AG09309 (cell line): ENCODE measurements around the gene ARID1A.

Experiments
- DNase-seq: peaks from one replicate; pipeline ENCODE4 v3.0.0-alpha.2; 2010; ENCODE audit warnings: low read depth
- H3K4me3 ChIP-seq: 2 replicates; pipeline ENCODE4 v1.5.1; 2011; ENCODE audit warnings: mild to moderate bottlenecking, low read depth, low read length, moderate library complexity; ENCODE audit not compliant: control insufficient read depth
- CTCF ChIP-seq: IDR thresholded peaks from 2 replicates; pipeline ENCODE4 v1.5.1; 2011; ENCODE audit warnings: mild to moderate bottlenecking, low read depth, low read length, inconsistent platforms; ENCODE audit not compliant: insufficient read depth, control insufficient read depth; ENCODE audit errors: missing control alignments

Gene ARID1A

DNA sequence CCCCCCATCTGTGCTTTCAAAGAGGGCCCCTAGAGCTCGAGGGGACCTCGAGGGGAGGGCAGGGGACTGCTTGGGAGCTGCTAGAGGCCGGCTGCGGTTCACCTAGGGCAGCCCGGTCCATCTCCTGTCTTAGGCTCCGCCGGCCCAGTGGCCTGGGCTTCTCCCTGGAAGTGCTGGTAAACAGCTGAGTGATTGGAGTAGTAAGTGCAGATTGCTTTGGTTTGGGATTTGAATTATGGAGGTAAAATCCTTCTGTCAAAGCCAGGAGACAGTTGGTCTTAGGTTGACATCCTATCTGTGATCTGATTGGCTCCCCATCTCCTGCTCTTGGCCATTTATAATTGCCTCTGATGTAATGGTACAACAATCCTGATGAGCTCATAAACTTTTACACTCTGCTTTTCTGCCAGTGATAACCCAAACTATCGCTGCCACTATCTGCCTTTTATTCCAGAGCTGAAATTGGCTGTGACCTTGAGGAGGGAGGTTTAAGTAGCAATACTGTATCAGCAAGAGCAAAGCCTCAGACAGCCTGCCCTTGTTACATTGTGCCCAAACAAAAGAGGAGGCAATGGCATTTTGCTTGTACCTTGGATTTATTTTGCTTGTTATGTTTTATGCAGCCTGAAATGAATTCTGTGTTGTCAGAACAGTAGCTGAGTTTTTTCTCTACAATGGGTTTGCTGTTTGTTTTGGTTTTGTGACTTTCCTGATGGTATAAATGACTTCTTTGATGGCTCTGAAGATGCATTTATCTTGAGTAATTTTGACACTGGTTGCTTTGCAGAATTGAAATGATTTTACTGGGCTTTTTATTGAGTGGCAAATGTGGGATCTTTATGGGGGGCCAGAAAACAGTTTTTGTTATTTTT is 2.4 kb downstream of the ARID1A start:
- peak overlapping the region; percentile 79 for H3K4me3 ChIP-seq
- DNase-seq, result peak; percentile 93
- no peak for TF ChIP-seq CTCF

- no peak for DNase-seq
- TF ChIP-seq CTCF, result no peak
- no peak overlapping the region for H3K4me3 ChIP-seq
Observed at GRCh38 chr1:26700711-26701110, 4.9 kb downstream of the ARID1A start.

- no peak for TF ChIP-seq CTCF
- H3K4me3 ChIP-seq, result no peak overlapping the region
- no peak for DNase-seq
Observed at GRCh38 chr1:26701266-26701994, 5.6 kb downstream of the ARID1A start.

DNA sequence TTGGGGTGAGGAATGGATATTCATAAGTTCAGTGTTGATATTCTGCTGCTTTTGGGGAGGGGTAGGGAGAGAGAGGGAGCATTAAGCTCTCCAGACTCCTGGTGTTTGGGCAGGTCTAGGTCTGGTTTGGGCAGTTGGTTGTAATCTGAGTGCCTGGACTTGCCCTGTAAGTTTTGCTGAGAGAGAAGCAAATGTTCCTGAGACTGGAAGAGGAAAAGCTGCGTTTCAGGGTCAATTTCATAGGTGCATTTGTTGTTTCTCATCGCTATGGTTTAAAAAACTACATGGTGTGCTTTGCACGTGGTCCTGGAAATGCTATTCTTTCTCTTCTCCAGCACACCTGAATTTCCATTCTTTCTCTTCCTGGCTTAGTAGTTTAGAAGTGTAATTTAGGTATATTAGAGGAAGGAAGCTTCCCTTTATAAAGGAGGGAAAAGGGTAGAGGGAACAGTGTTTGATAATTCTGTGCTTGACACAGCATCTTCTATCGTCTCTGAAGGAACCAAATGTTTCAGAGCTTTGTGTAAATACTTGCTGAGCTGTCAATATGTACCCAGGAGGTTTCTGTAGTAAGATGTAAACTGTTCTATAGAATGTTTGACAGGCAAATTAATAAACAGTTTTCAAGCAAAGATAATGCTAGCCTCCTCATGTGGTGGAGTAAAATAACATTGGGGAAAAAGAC is 6.3 kb downstream of the ARID1A start:
- DNase-seq, result no peak
- H3K4me3 ChIP-seq, result no peak overlapping the region
- no peak for TF ChIP-seq CTCF

DNA sequence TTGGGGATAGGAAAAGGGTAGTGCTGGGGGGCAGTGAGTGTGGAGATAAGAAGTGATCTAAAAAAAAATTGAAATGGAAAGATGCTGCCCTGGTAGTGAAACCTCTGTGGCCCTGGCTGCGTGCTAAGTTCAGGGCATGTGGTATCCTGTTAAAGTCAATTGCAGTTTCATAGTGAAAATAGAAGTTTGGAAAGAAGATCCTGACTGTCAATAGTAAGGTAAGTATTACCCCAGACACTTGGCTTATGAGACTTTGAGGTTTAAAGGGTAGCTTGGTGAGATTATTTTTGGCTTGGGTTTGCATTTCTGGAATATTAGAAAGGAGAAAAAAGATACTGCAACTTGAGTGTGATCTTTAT is 6.8 kb downstream of the ARID1A start:
- no peak for TF ChIP-seq CTCF
- no peak overlapping the region for H3K4me3 ChIP-seq
- no peak for DNase-seq

DNA sequence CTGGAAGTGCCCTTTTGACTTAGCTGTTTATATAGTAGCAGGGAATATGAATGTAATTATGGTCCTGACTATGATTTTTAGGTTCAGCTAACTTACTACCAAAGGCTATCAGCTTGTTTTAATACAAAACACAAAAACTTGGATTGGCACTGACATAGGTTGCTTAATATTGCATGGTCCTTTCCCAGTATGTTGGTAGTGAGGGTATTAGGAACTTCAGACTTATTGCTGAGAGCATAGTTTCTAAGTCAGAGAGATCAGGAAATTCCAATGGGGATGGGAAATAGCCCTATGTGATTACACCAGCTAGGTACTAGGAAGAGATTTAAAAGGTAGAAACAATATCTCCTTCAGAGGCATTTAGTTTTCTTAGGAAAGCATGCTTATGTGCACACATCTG is 7.7 kb downstream of the ARID1A start:
- no peak for DNase-seq
- H3K4me3 ChIP-seq, result no peak overlapping the region
- TF ChIP-seq CTCF, result no peak
